PC-9 (cell line): ENCODE results near the gene GRP. TPM values are rescaled to one million over a fixed set of nuclear protein-coding genes. Genes with fewer than 3 reads are reported as not detected.

Experiments used
- BruUV-seq: library from RNA; stranded (reverse); fragments of 400-500 nt; replicated peaks from 2 replicates; lab custom pipeline; 2021; lab: Mats Ljungman, UMichigan
- CTCF ChIA-PET: fragments of 300-600 bp; sonication (Branson Sonifier 250); formaldehyde crosslinking; loops from one replicate; lab custom pipeline; 2022; ENCODE audit warnings: antibody characterized with exemption; lab: Charles Lee
- POLR2A ChIA-PET: fragments of 300-600 bp; sonication (Branson Sonifier 250); formaldehyde crosslinking; loops from one replicate; lab custom pipeline; 2022; ENCODE audit warnings: antibody characterized with exemption; ENCODE audit not compliant: unreplicated experiment; lab: Charles Lee
- DNase-seq, 2 experiments: peaks; one replicate each; pipeline versions ENCODE4 v3.0.0 to v3.0.0-alpha.2; 2015 to 2022; ENCODE audit warnings: mixed read lengths in 1 of 2
- H2AFZ ChIP-seq: fragments of 200-600 bp; sonication (generic); 2 replicates; pipeline ENCODE4 v1.8.1; 2017; ENCODE audit warnings: antibody characterized with exemption
- H3F3A ChIP-seq: fragments of 200-600 bp; sonication (generic); 2 replicates; pipeline ENCODE4 v1.8.1; 2017; ENCODE audit warnings: antibody characterized with exemption, mild to moderate bottlenecking, low read depth; ENCODE audit not compliant: insufficient read depth
- H3K27ac ChIP-seq: fragments of 200-600 bp; sonication (generic); 2 replicates; pipeline ENCODE4 v1.6.1; 2016; ENCODE audit warnings: mixed run types
- H3K27me3 ChIP-seq: fragments of 200-600 bp; sonication (generic); 2 replicates; pipeline ENCODE4 v1.6.1; 2016; ENCODE audit warnings: low read depth, mixed run types; ENCODE audit not compliant: insufficient read depth
- H3K36me3 ChIP-seq: fragments of 200-600 bp; sonication (generic); 2 replicates; pipeline ENCODE4 v1.6.1; 2016; ENCODE audit warnings: low read depth, mixed run types
- H3K4me1 ChIP-seq: fragments of 200-600 bp; sonication (generic); replicated peaks from 2 replicates; pipeline ENCODE4 v1.6.1; 2016; ENCODE audit warnings: mixed run types; ENCODE audit not compliant: insufficient read depth
- H3K4me2 ChIP-seq: fragments of 200-600 bp; sonication (generic); 2 replicates; pipeline ENCODE4 v1.6.1; 2017; ENCODE audit warnings: mixed run types
- H3K4me3 ChIP-seq: fragments of 200-600 bp; sonication (generic); 2 replicates; pipeline ENCODE4 v1.6.1; 2016; ENCODE audit warnings: mixed run types
- H3K79me2 ChIP-seq: fragments of 200-600 bp; sonication (generic); 2 replicates; pipeline ENCODE4 v1.6.1; 2017; ENCODE audit warnings: low read depth, mixed run types
- H3K9me2 ChIP-seq: fragments of 200-600 bp; sonication (generic); 2 replicates; pipeline ENCODE4 v1.8.1; 2017; ENCODE audit warnings: mild to moderate bottlenecking; ENCODE audit not compliant: insufficient read depth
- H3K9me3 ChIP-seq: fragments of 200-600 bp; sonication (generic); 2 replicates; pipeline ENCODE4 v1.8.1; 2016; ENCODE audit warnings: low read depth; ENCODE audit not compliant: insufficient read depth
- H4K20me1 ChIP-seq: fragments of 200-600 bp; sonication (generic); 2 replicates; pipeline ENCODE4 v1.8.1; 2017; ENCODE audit not compliant: insufficient read depth
- CTCF ChIP-seq: fragments of 200-600 bp; sonication (generic); conservative IDR thresholded peaks from 2 replicates; pipeline ENCODE4 v1.6.1; 2017; ENCODE audit warnings: mixed run types, antibody characterized with exemption, mild to moderate bottlenecking, moderate library complexity
- EZH2 ChIP-seq: fragments of 200-600 bp; sonication (generic); IDR thresholded peaks from 2 replicates; pipeline ENCODE4 v1.8.0; 2017; ENCODE audit warnings: antibody characterized with exemption, low read depth
- intact Hi-C: fragments of 100-400 bp; cut with micrococcal nuclease; formaldehyde crosslinking; loops from one replicate; pipeline ENCODE4 v1.10.0; 2022; ENCODE audit not compliant: unreplicated experiment
- total RNA-seq: library from RNA; stranded (reverse); gene quantifications from 2 replicates; pipeline ENCODE4 v1.2.3, GENCODE V29; 2021

GRP gene
- total RNA-seq, 1 experiment from 2014 or later = not detected

- H2AFZ ChIP-seq = no peak overlapping the region
- no peak overlapping the region for H3K27ac ChIP-seq
- H3K4me1 ChIP-seq = no peaks in the 10 kb centered on the region
- no TSS peak for BruUV-seq
- H3K4me3 ChIP-seq = no peak overlapping the region
- no peaks in the 10 kb centered on the region for H3K9me3 ChIP-seq
- no peaks in the 10 kb centered on the region for H3F3A ChIP-seq
- ChIA-PET POLR2A (no interaction called here), CTCF (no interaction called here)
- H3K36me3 ChIP-seq = no peaks in the 10 kb centered on the region
- H3K27me3 ChIP-seq = peaks cover 19% of the 10 kb centered on the region; the same call in 1 of the 2 replicates
- DNase-seq = no peak
- intact Hi-C loops = no loop called here
- H3K79me2 ChIP-seq = no peaks in the 10 kb centered on the region
- no peaks in the 10 kb centered on the region for H4K20me1 ChIP-seq
- H3K4me2 ChIP-seq = no peak overlapping the region
- TF ChIP-seq EZH2 = no peak
- TF ChIP-seq CTCF = no peak
- H3K9me2 ChIP-seq = no peaks in the 10 kb centered on the region
Observed at GRCh38 chr18:59229701-59230443, 9.9 kb downstream of the GRP start.

- peaks cover 19% of the 10 kb centered on the region; the same call in 1 of the 2 replicates for H3K27me3 ChIP-seq
- no peaks in the 10 kb centered on the region for H3K9me2 ChIP-seq
- H3K4me3 ChIP-seq = no peak overlapping the region
- H3K27ac ChIP-seq = no peak overlapping the region
- ChIA-PET POLR2A (no interaction called here), CTCF (no interaction called here)
- no peaks in the 10 kb centered on the region for H3K36me3 ChIP-seq
- H3K4me1 ChIP-seq = no peaks in the 10 kb centered on the region
- H4K20me1 ChIP-seq = no peaks in the 10 kb centered on the region
- H3K9me3 ChIP-seq = no peaks in the 10 kb centered on the region
- no peak for DNase-seq
- no peaks in the 10 kb centered on the region for H3K79me2 ChIP-seq
- intact Hi-C loops = no loop called here
- BruUV-seq = no TSS peak
- no peak overlapping the region for H2AFZ ChIP-seq
- TF ChIP-seq CTCF (no peak), EZH2 (no peak)
- H3K4me2 ChIP-seq = no peak overlapping the region
- H3F3A ChIP-seq = no peaks in the 10 kb centered on the region
Observed at GRCh38 chr18:59231114-59231513, 11.2 kb downstream of the GRP start.

GRCh38 chr18:59231877-59232276, 11.9 kb downstream of the GRP start:
- H3K4me3 ChIP-seq = no peak overlapping the region
- no peaks in the 10 kb centered on the region for H3K9me2 ChIP-seq
- H3K36me3 ChIP-seq = no peaks in the 10 kb centered on the region
- CTCF ChIA-PET = no interaction called here
- no peaks in the 10 kb centered on the region for H3K9me3 ChIP-seq
- intact Hi-C loops = no loop called here
- no peaks in the 10 kb centered on the region for H3K4me1 ChIP-seq
- BruUV-seq = no TSS peak
- POLR2A ChIA-PET = no interaction called here
- H3K27me3 ChIP-seq = peaks cover 26% of the 10 kb centered on the region; the same call in 1 of the 2 replicates
- H2AFZ ChIP-seq = no peak overlapping the region
- no peaks in the 10 kb centered on the region for H3F3A ChIP-seq
- no peak for TF ChIP-seq EZH2
- no peak for TF ChIP-seq CTCF
- no peak overlapping the region for H3K4me2 ChIP-seq
- no peaks in the 10 kb centered on the region for H4K20me1 ChIP-seq
- H3K27ac ChIP-seq = no peak overlapping the region
- no peak for DNase-seq
- no peaks in the 10 kb centered on the region for H3K79me2 ChIP-seq
